Right atrium auricular region (tissue), 2 donors: ENCODE data around the gene DAPK3. TPM values are rescaled to one million over a fixed set of nuclear protein-coding genes. Genes with fewer than 3 reads are reported as not detected.

ENCODE experiments used
- DNase-seq: peaks from one replicate; pipeline ENCODE4 v3.0.0-alpha.2; 2019; ENCODE audit warnings: low spot score
- H3K27ac ChIP-seq, 2 donors: fragments of 200-600 bp; sonication (generic); 1 replicate in 1 of 2; 2 replicates in 1 of 2; pipeline ENCODE4 v1.5.1; 2016 to 2019
- H3K27me3 ChIP-seq, 2 donors: fragments of 200-600 bp; sonication (generic); one replicate each; pipeline versions ENCODE4 v1.5.1 to v1.6.0; 2017 to 2019
- H3K36me3 ChIP-seq: fragments of 200-600 bp; sonication (generic); one replicate; pipeline ENCODE4 v1.5.1; 2016
- H3K4me1 ChIP-seq, 2 donors: fragments of 200-600 bp; sonication (generic); one replicate each; pipeline versions ENCODE4 v1.5.1 to v1.6.0; 2017 to 2019
- H3K4me3 ChIP-seq, 2 donors: fragments of 200-600 bp; sonication (generic); 1 replicate in 1 of 2; 2 replicates in 1 of 2; pipeline ENCODE4 v1.5.1; 2017 to 2019; ENCODE audit warnings: mild to moderate bottlenecking in 1 of 2, moderate library complexity in 1 of 2
- H3K9me3 ChIP-seq, 2 donors: fragments of 200-600 bp; sonication (generic); one replicate each; pipeline ENCODE4 v1.5.1; 2019
- total RNA-seq, 2 donors: library from RNA; depleted of rRNA; stranded (reverse); fragments of >200 nt; gene quantifications; one replicate each; pipeline ENCODE4 v1.1.0, GENCODE V29; 2016
- TF ChIP-seq, protein P1 (sequence below), 2 donors: fragments of 200-600 bp; sonication (generic); IDR thresholded peaks; one replicate each; pipeline ENCODE4 v1.5.1; 2019; ENCODE audit warnings: antibody characterized with exemption in 2 of 2

The DAPK3 gene
- total RNA-seq, 2 donors from 2014 or later, result 46.2 to 202 TPM

DNA sequence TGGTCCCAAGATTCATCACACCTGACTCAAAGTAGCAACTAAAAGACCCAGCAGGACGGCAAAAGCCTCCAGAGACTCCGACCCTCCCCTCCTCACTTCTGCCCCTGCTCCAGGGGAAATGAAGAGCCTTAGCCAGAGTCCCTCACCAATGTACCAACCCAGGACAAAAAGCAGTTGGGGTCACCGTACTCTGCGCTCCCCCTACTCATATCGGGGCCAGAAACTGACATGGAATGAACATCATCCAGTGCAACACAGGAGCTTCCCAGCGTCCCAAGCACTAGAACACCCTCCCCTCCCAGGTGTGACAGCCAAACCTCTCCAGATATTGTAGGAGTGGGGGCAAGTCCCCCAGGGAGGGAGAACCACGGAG is 12.6 kb upstream of the DAPK3 start:
- peaks cover 62% of the 10 kb centered on the region for H3K36me3 ChIP-seq
- TF ChIP-seq, protein P1, sequence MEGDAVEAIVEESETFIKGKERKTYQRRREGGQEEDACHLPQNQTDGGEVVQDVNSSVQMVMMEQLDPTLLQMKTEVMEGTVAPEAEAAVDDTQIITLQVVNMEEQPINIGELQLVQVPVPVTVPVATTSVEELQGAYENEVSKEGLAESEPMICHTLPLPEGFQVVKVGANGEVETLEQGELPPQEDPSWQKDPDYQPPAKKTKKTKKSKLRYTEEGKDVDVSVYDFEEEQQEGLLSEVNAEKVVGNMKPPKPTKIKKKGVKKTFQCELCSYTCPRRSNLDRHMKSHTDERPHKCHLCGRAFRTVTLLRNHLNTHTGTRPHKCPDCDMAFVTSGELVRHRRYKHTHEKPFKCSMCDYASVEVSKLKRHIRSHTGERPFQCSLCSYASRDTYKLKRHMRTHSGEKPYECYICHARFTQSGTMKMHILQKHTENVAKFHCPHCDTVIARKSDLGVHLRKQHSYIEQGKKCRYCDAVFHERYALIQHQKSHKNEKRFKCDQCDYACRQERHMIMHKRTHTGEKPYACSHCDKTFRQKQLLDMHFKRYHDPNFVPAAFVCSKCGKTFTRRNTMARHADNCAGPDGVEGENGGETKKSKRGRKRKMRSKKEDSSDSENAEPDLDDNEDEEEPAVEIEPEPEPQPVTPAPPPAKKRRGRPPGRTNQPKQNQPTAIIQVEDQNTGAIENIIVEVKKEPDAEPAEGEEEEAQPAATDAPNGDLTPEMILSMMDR (IDR thresholded peaks at IDR 0.05), result no peak
- H3K4me1 ChIP-seq, result peaks cover 0 to 44% of the 10 kb centered on the region in 2 donors
- H3K4me3 ChIP-seq, result peak overlapping the region; percentile 82 to 91
- H3K9me3 ChIP-seq, result no peaks in the 10 kb centered on the region
- no peaks in the 10 kb centered on the region for H3K27me3 ChIP-seq
- no peak for DNase-seq
- peak overlapping the region; percentile 94 to 97 for H3K27ac ChIP-seq

DNA sequence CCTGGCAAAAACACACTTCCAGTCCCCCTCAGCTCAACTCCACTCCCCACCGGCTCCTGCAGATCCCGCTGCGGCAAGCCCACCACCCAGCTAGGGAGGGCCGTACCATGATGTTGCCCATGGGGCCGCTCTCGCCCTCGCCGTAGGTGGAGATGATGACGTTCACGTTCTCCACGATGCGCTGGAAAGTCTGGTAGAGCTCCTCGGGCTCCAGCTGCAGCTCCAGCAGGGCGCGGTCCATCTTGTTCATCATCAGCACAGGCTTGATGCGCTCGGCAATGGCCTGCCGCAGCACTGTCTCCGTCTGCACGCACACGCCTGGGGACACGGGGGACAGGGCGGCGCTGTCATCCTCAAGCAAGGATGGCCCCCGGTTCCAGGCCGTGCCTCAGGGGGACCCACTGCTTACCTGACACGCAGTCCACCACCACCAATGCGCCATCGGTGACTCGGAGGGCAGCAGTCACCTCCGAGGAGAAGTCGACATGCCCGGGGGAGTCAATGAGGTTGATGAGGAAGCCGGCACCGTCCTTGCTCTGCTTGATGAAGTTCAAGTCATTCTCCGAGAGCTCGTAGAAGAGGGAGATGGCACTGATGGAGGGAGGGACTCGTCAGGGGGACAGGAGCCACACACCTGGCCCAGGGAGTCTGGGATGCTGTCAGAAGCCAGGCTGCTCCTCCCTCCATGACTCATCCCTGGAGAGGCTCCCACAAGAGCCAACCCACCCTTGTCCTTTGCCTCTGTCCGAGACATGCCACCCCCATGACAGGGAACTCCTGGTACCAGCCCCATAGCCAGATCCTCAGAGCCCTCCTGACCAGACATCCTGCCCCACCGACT is 12.0 kb upstream of the DAPK3 start:
- Histone ChIP-seq H3K36me3 (peaks cover 68% of the 10 kb centered on the region), H3K27ac (peak overlapping the region; percentile 94 to 97), H3K9me3 (no peaks in the 10 kb centered on the region), H3K4me3 (no peak overlapping the region), H3K27me3 (no peaks in the 10 kb centered on the region), H3K4me1 (peaks cover 0 to 44% of the 10 kb centered on the region in 2 donors)
- no peak for DNase-seq
- TF ChIP-seq, protein P1 (IDR thresholded peaks at IDR 0.05), result no peak

DNA sequence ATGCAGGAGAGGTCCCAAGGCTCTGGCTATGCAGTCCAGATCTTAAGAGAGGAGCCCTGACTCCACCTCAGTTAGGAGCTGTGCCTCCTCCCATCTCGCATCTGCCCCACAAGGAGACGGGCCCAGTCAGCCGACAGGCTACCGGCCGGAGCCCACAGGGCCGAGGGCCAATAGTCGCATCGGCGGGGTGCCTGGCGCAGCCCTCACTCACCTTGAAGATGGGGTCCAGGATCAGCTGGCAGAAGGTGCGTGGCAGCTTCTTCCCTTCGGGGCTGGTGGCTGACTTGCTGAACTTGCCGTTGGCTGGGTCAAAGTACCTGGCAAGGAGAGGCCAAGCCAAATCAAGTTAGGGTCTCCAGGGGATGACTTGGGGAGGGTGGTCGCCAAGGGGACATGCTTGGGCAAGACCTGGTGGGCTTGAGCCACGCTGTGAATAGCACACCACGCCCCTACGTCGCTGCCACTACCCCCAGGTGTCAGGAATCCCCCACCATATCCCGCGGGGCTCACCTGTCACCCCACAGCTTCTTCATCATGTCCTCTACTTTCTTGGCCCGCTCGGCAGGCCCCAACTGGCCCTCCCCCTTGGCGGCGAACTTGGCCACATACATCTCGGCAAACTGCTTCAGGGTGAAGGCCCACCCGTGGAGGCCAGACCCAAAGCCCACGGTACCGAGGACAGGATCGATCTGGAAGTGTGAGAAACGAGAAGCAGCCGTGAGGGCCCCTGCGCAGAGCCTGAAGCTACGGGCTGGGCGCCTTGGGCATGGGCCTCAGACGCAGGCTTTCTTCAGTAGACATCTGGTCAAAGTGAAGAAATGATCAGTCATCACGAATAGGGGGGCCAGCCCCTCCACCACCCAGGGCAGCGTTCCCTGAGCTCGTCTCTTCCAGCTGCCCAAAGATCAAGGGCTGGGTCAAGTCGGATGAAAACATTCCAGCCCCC is 11.1 kb upstream of the DAPK3 start:
- TF ChIP-seq, protein P1 (IDR thresholded peaks at IDR 0.05), result no peak
- H3K4me1 ChIP-seq, result peaks cover 0 to 37% of the 10 kb centered on the region in 2 donors
- peaks cover 77% of the 10 kb centered on the region for H3K36me3 ChIP-seq
- no peak for DNase-seq
- H3K4me3 ChIP-seq, result no peak overlapping the region
- no peaks in the 10 kb centered on the region for H3K27me3 ChIP-seq
- H3K9me3 ChIP-seq, result no peaks in the 10 kb centered on the region
- H3K27ac ChIP-seq, result peak overlapping the region in 1 of 2 donors; percentile 2

DNA sequence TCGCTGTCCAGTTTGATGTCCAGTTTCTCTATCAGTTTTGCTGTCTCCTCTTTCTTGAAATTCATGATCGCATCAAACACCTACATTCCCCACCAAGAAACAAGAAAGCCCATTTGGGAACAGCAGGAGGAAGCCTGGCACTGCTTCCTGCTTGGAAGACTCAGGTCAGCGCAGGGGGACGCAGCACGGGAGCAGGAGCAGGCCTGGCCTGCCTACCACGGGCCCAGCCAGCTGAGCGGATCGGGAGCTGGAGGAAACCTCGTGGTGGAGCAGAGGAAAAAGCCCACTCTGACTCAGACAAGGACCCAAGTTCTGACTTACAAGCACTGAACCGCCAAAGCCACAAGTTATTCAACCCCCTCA is 10.5 kb upstream of the DAPK3 start:
- Histone ChIP-seq H3K27ac (no peak overlapping the region), H3K27me3 (no peaks in the 10 kb centered on the region), H3K4me1 (peaks cover 0 to 30% of the 10 kb centered on the region in 2 donors), H3K4me3 (no peak overlapping the region), H3K9me3 (no peaks in the 10 kb centered on the region), H3K36me3 (peaks cover 84% of the 10 kb centered on the region)
- TF ChIP-seq, protein P1 (IDR thresholded peaks at IDR 0.05), result no peak
- no peak for DNase-seq

DNA sequence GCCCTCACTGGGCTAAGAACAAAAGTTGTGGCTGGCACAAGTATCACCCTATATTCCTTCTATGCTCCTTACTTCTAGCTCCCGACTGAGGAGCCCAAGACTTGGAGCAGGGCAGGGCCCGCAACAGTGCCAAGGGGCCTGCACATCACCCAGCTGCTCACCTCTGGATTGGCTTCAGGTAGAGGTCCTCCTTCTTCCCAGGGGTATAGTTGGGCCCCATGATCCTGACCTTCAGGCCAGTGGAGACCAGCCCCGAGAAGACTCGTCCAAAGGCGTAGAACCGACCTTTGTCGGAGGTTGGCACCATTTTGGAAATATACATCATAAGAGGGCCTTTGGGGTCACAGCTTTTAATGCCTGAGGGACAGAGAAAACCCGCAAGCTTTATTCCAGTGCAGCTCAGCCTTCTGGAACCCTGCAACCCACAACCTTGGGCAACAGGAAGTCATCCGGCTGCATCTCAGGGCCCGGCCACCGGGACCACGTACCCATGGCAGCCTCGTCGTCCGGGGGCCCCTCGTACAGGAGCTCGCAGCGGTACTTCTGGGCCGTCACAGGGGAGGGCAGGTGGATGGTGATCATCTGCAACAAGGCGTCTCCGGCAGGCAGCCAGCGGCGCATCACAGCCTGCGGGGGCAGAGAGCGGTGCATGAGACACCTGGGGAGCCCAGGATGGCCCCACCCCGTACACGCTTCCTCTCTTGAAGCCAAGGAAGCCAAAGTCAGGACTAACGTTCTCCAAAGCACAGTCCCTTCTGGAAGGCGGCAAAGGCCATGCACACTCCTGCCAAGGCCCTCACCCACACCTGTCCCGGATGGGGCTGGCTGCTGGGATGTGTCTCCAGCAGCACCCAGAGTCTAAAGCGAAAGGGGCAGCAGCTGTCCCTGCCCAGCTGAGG is 9.7 kb upstream of the DAPK3 start:
- peaks cover 0 to 23% of the 10 kb centered on the region in 2 donors for H3K4me1 ChIP-seq
- H3K4me3 ChIP-seq, result no peak overlapping the region
- no peak for DNase-seq
- H3K27ac ChIP-seq, result no peak overlapping the region
- H3K9me3 ChIP-seq, result no peaks in the 10 kb centered on the region
- H3K36me3 ChIP-seq, result peaks cover 91% of the 10 kb centered on the region
- H3K27me3 ChIP-seq, result no peaks in the 10 kb centered on the region
- TF ChIP-seq, protein P1 (IDR thresholded peaks at IDR 0.05), result no peak
